GM08714 (cell line): ENCODE data around the gene NOSTRIN.

ENCODE experiments used
- H3K4me3 ChIP-seq: fragments of 200-500 bp; sonication (Bioruptor generic); 2 replicates; pipeline ENCODE4 v1.5.1; 2014; ENCODE audit warnings: mild to moderate bottlenecking, low read length, inconsistent platforms
- ZNF274 ChIP-seq: IDR thresholded peaks from 2 replicates; pipeline ENCODE4 v1.6.1; 2012; ENCODE audit warnings: mild to moderate bottlenecking, low read depth, low read length

NOSTRIN gene

DNA sequence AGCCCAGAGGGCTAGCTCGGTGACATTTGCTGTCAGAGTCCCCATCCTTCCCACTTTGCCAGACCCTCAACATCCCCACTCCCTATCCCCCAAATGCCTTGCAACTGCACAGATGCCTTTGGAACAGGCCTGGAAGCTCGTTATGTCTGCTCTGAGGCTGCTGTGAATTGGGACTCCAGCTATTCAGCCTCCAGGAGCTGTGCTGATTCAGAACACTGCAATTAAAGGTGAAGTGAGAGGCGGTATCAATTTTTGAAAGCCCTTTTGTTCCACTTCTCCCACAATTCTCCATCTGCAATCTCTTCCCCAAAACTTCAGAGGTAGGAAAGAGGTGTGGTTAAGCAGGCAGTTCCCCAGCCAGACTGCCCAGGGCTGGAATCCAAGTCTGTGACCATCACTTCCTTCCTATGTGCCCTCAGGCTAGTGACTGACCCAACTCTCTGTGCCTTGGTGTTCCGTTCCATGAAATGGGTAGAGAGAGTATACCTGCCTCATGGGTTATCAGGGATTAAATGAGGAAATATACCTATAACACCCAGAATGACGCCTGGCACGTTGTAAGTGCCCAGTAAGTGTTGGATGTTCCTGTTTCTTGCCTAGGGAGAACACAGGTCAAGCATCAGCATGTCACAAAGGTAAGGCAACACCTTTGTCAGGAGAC, 17.5 kb downstream of the NOSTRIN start:
- TF ChIP-seq ZNF274: no peak
- H3K4me3 ChIP-seq: no peak overlapping the region

- no peak overlapping the region for H3K4me3 ChIP-seq
- TF ChIP-seq ZNF274: no peak
These were observed 19.1 kb downstream of the NOSTRIN start for GRCh38 chr2:168821577-168821976.

- TF ChIP-seq ZNF274: no peak
- no peak overlapping the region for H3K4me3 ChIP-seq
These were observed 19.6 kb downstream of the NOSTRIN start for GRCh38 chr2:168821992-168822391.

GRCh38 chr2:168825126-168825525, 22.7 kb downstream of the NOSTRIN start:
- H3K4me3 ChIP-seq: no peak overlapping the region

GRCh38 chr2:168830958-168831357, 28.5 kb downstream of the NOSTRIN start:
- H3K4me3 ChIP-seq: no peak overlapping the region
- TF ChIP-seq ZNF274: no peak

More at GRCh38 chr2:168825126-168825525, 22.7 kb downstream of the NOSTRIN start:
- TF ChIP-seq ZNF274: no peak

DNA sequence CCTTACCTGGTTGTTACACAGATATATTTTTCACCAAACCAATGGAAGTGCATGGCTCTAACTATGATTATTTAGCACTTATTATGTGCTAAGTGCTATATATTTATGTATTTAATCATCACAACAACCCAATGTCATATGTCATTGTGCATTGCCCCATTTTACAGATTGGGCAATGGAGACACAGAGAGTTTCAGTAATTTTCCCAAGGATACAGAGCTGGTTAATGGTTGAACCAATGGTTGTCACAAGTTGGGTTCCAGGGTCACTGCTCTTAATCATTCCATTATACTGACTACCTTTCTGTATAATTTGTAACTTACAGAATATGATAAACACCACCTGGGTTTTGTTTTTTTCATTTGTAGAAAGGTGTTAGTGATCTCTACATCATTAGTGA, 29.2 kb downstream of the NOSTRIN start:
- no peak for TF ChIP-seq ZNF274
- no peak overlapping the region for H3K4me3 ChIP-seq

DNA sequence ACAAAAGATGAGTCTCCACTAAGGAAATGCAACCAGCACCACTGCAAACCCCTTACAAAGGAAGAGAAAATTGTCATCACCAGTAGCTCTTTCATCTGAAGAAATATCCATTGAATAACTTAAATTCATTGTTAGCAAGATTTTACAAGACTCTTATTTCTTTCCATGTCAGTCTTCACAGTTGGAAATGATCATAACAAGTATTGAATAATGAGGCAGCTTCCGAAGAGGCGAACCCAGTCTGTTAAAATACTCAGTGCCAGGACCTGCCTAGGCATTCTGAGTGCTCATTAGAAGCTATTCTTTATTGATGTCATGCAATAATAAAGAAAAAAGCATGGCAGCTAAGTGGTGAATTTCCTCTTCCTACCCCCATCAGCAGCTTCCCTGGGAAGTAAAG, 33.5 kb downstream of the NOSTRIN start:
- no peak overlapping the region for H3K4me3 ChIP-seq
- no peak for TF ChIP-seq ZNF274

GRCh38 chr2:168841445-168841844, 39.0 kb downstream of the NOSTRIN start:
- TF ChIP-seq ZNF274: no peak
- no peak overlapping the region for H3K4me3 ChIP-seq

DNA sequence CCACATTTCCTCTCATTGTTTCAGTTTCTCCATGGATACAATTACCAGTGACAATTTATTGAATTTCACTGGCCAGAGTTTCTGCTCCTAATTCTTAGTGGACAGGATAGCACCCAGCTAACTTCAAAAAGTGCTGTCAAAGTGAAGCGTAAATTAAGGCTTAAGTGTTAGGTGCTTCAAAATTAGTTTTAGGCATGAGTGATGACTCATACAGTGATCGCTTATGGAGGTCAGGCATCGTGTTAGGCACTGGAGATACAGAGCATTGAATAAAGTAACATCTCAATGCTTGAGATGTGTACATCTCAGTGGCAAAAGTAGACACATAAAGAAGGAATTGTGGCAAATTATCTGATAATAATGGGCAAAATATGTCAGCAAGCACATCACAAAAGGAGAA, 40.8 kb downstream of the NOSTRIN start:
- TF ChIP-seq ZNF274: no peak
- H3K4me3 ChIP-seq: no peak overlapping the region

DNA sequence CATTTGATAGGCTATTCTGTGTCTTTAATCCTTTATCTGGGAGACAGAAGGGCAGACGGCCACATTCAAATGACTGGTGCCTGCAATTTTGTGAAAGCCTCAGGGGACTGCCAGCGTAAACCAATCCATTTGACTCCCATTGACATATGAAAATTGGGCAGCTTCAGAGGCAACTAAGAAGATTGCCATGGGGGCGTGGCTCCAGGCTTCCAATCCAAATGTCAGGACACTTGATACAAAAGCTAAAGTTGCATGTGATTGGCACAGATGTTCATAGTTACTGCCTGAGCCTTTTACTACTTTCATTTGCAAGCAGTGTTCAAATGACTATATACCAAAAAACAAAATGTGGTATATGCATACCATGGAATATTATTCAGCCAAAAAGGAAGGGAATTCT, 45.8 kb downstream of the NOSTRIN start:
- no peak overlapping the region for H3K4me3 ChIP-seq
- no peak for TF ChIP-seq ZNF274

GRCh38 chr2:168849610-168850009, 47.2 kb downstream of the NOSTRIN start:
- TF ChIP-seq ZNF274: no peak
- H3K4me3 ChIP-seq: no peak overlapping the region

GRCh38 chr2:168850846-168851245, 48.4 kb downstream of the NOSTRIN start:
- no peak for TF ChIP-seq ZNF274
- no peak overlapping the region for H3K4me3 ChIP-seq

- TF ChIP-seq ZNF274: no peak
- no peak overlapping the region for H3K4me3 ChIP-seq
These were observed 49.4 kb downstream of the NOSTRIN start for GRCh38 chr2:168851674-168852320.

DNA sequence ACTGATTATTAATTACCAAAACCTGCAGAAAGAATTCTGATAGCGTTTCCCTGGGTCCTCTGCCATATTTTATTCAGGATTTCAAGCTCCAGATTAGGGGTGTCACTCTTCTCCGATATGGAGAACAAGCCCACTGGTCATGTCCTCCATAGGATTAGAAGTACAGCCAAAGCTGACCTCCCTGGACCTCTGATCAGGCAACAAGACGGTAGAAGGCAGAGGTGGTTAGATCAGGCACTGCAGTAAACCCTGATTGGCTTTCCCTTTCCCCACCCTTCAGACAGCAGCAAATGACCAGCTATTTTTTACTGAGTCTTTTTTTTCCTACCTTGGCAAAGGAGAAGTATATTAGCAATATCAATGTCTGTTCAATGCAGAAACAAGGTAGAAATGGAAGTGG, 50.0 kb downstream of the NOSTRIN start:
- no peak for TF ChIP-seq ZNF274
- H3K4me3 ChIP-seq: no peak overlapping the region

GRCh38 chr2:168853471-168853870, 51.0 kb downstream of the NOSTRIN start:
- H3K4me3 ChIP-seq: no peak overlapping the region
- no peak for TF ChIP-seq ZNF274

GRCh38 chr2:168854651-168855050, 52.2 kb downstream of the NOSTRIN start:
- H3K4me3 ChIP-seq: no peak overlapping the region
- no peak for TF ChIP-seq ZNF274

- no peak for TF ChIP-seq ZNF274
- H3K4me3 ChIP-seq: no peak overlapping the region
These were observed 53.2 kb downstream of the NOSTRIN start for GRCh38 chr2:168855601-168856000.
